Measurements from ENCODE around the gene PALM. TPM values are rescaled to one million over a fixed set of nuclear protein-coding genes. Genes with fewer than 3 reads are reported as not detected.

PALM gene
- polyA plus RNA-seq, 2 of the 4 experiments (the other 2 are of a cell fraction) = 3.0 to 15.7 TPM

DNA sequence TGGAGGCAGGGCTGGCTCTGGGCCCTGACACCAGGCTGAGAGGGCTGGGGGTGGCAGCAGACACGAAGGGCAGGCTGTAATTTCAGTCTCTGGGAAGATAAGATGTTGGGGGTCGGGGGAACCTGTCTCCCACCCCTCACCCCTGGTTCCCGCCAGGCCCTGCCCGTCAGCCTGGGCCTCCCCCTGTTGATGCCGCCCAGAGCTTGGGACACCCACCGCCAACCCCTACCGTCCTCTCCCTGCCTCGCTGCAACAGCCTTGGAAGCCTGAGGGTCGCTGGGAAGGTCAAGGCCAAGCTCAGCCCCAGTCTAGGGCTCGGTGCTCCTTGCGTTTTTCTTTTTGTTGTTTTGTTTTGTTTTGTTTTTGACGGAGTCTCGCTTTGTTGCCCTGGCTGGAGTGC, 14.5 kb downstream of the PALM start:
- DNase-seq (ENCODE audit: low read depth in 1 of 2, low spot score in 1 of 2) (no peak), FAIRE-seq (no peak), ATAC-seq (no peak)
- ChIA-PET CTCF (interaction anchor here (1.0 to 1.1 kb wide), 3 partner anchors 10 to 32 kb away, joined by 3 to 7 read pairs (median 4); no protein-coding TSS in a partner anchor), POLR2A (interaction anchor here (0.5 kb wide), 1 partner anchor 204 kb away, joined by 8 read pairs; no protein-coding TSS in a partner anchor)
- Histone ChIP-seq H3K4me3 (no peak overlapping the region), H3K9me3 (no peaks in the 10 kb centered on the region), H3K4me1 (no peaks in the 10 kb centered on the region), H3K27ac (no peak overlapping the region), H3K4me2 (no peak overlapping the region)
- TF ChIP-seq SREBF2 (IDR thresholded peaks at IDR 0.05) = no peak
- TF ChIP-seq HOXB13 (CRISPR knock-in tag; IDR thresholded peaks at IDR 0.05; ENCODE audit: low read depth) = no peak
- no peak for TF ChIP-seq FOXS1 (CRISPR knock-in tag; IDR thresholded peaks at IDR 0.05)
- TF ChIP-seq, protein P1, sequence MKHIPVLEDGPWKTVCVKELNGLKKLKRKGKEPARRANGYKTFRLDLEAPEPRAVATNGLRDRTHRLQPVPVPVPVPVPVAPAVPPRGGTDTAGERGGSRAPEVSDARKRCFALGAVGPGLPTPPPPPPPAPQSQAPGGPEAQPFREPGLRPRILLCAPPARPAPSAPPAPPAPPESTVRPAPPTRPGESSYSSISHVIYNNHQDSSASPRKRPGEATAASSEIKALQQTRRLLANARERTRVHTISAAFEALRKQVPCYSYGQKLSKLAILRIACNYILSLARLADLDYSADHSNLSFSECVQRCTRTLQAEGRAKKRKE (CRISPR knock-in tag; IDR thresholded peaks at IDR 0.05; ENCODE audit: low read depth) = no peak
- no peak for TF ChIP-seq EP300 (IDR thresholded peaks at IDR 0.05)
- TF ChIP-seq HOXA7 (CRISPR knock-in tag; IDR thresholded peaks at IDR 0.05) = no peak
- no peak for TF ChIP-seq EHF (CRISPR knock-in tag; IDR thresholded peaks at IDR 0.05)
- TF ChIP-seq, protein P2, sequence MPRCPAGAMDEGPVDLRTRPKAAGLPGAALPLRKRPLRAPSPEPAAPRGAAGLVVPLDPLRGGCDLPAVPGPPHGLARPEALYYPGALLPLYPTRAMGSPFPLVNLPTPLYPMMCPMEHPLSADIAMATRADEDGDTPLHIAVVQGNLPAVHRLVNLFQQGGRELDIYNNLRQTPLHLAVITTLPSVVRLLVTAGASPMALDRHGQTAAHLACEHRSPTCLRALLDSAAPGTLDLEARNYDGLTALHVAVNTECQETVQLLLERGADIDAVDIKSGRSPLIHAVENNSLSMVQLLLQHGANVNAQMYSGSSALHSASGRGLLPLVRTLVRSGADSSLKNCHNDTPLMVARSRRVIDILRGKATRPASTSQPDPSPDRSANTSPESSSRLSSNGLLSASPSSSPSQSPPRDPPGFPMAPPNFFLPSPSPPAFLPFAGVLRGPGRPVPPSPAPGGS (IDR thresholded peaks at IDR 0.05) = no peak
- TF ChIP-seq, protein P3, sequence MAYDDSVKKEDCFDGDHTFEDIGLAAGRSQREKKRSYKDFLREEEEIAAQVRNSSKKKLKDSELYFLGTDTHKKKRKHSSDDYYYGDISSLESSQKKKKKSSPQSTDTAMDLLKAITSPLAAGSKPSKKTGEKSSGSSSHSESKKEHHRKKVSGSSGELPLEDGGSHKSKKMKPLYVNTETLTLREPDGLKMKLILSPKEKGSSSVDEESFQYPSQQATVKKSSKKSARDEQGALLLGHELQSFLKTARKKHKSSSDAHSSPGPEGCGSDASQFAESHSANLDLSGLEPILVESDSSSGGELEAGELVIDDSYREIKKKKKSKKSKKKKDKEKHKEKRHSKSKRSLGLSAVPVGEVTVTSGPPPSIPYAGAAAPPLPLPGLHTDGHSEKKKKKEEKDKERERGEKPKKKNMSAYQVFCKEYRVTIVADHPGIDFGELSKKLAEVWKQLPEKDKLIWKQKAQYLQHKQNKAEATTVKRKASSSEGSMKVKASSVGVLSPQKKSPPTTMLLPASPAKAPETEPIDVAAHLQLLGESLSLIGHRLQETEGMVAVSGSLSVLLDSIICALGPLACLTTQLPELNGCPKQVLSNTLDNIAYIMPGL (CRISPR knock-in tag; IDR thresholded peaks at IDR 0.05; ENCODE audit: borderline replicate concordance) = no peak
- no peak for TF ChIP-seq TP53 (CRISPR knock-in tag; IDR thresholded peaks at IDR 0.05)
- no peak for TF ChIP-seq FOSB (CRISPR knock-in tag; IDR thresholded peaks at IDR 0.05)
- no peak for TF ChIP-seq CEBPB (IDR thresholded peaks at IDR 0.05)
- TF ChIP-seq, protein P4, sequence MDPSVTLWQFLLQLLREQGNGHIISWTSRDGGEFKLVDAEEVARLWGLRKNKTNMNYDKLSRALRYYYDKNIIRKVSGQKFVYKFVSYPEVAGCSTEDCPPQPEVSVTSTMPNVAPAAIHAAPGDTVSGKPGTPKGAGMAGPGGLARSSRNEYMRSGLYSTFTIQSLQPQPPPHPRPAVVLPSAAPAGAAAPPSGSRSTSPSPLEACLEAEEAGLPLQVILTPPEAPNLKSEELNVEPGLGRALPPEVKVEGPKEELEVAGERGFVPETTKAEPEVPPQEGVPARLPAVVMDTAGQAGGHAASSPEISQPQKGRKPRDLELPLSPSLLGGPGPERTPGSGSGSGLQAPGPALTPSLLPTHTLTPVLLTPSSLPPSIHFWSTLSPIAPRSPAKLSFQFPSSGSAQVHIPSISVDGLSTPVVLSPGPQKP (IDR thresholded peaks at IDR 0.05; ENCODE audit: low read depth, low read length) = no peak
- TF ChIP-seq PHF8 (IDR thresholded peaks at IDR 0.05; ENCODE audit: borderline replicate concordance, low read depth) = no peak
- no peak for TF ChIP-seq RARB (CRISPR knock-in tag; IDR thresholded peaks at IDR 0.05)
- no peak for TF ChIP-seq SMC3 (IDR thresholded peaks at IDR 0.05)
- TF ChIP-seq RAD21 (conservative IDR thresholded peaks at IDR 0.05 in 1 of 2, IDR thresholded peaks at IDR 0.05 in 1 of 2) = no peak
- WGBS (ENCODE audit: missing lambda C conversion rate) = 91% methylated on average over 13 of the region's 13 CpGs

DNA sequence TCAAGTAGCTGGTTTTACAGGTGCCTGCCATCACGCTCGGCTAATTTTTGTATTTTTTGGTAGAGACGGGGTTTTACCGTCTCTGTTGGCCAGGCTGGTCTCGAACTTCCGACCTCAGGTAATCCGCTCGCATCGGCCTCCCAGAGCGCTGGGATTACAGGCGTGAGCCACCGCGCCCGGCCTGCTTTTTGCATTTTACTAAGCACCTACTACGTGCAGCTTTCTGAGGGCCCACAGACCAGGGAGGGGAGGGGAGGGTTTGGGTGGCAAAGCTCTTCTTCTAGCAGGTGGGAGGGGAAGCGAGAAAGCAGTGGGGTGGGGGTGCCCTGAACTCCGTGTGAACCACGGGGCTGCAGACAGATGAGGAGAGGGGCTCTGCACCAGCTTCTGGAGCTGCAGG, 15.0 kb downstream of the PALM start:
- TF ChIP-seq CEBPB (IDR thresholded peaks at IDR 0.05) (no peak), FOSL2 (IDR thresholded peaks at IDR 0.05) (no peak), FOSL2 (CRISPR knock-in tag; IDR thresholded peaks at IDR 0.05) (no peak), SMC3 (IDR thresholded peaks at IDR 0.05) (no peak), EHF (CRISPR knock-in tag; IDR thresholded peaks at IDR 0.05) (no peak), FOSB (CRISPR knock-in tag; IDR thresholded peaks at IDR 0.05) (no peak), MYC (IDR thresholded peaks at IDR 0.05; ENCODE audit: borderline replicate concordance, low read length) (no peak), PHF8 (IDR thresholded peaks at IDR 0.05; ENCODE audit: borderline replicate concordance, low read depth) (no peak), RNF2 (IDR thresholded peaks at IDR 0.05; ENCODE audit: borderline replicate concordance, low read depth) (no peak)
- TF ChIP-seq, protein P3 (CRISPR knock-in tag; IDR thresholded peaks at IDR 0.05; ENCODE audit: borderline replicate concordance) = no peak
- Histone ChIP-seq H3K27ac (no peak overlapping the region), H3K4me3 (no peak overlapping the region), H3K4me2 (no peak overlapping the region), H3K9me3 (no peaks in the 10 kb centered on the region), H3K4me1 (no peaks in the 10 kb centered on the region)
- ChIA-PET POLR2A (interaction anchor here (0.5 kb wide), 1 partner anchor 203 kb away, joined by 8 read pairs; no protein-coding TSS in a partner anchor), CTCF (interaction anchor here (1.1 kb wide), 2 partner anchors 10 to 32 kb away, joined by 3 to 7 read pairs; no protein-coding TSS in a partner anchor)
- FAIRE-seq = no peak
- DNase-seq (ENCODE audit: low read depth in 1 of 2, low spot score in 1 of 2) = no peak
- WGBS (ENCODE audit: missing lambda C conversion rate) = 96% methylated on average over 13 of the region's 18 CpGs
- ATAC-seq = no peak

Measured in A549 (cell line).